Effector CD4-positive, alpha-beta T cell (primary cell): ENCODE results near the gene PTPRD.

Source experiments
- DNase-seq: peaks from one replicate; pipeline ENCODE4 v3.0.0-alpha.2; 2020

PTPRD gene

DNA sequence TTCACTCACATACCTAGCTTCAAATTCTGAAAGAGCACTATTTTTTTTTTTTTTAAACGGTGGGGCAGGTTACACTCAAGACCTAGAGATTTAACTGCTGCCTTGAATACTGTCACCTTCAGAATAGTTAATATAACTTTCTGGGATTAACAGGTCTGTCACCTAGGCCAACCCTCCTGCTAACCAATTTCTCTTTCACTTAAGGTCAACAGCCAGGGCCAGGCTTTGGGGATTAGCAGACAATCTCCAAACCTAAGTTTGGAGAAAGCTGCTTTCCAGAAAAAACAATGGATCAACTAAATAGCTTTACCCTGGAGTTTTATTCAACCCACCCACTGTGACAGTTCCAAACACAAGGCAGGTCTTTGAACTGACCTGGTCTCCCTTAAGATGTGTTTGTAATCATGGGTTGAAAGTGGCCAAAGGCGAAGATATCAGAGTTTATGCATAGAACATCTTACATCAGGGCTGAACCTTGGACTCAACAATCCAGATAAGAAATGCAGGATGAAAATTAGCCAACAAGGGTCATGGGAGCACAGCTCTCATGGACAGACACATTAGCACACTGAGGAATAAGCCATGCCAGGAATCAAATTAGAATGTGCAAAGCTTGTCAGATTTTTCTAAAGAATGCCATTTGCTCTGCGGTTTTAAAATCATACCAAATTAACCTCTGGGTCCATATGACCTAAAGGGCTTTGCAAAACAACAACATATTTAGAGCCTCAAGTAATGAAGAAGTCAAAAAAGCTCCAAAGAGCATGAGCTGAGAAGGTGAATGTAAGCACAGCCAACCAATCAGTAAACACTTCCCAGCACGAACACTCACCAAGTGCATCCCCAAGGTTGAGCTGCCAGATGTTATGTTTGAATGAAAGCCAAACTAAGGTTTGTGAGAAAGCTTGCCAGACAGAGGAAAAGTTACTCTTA is 2274.7 kb downstream of the PTPRD start:
- no peak for DNase-seq

- DNase-seq: no peak
These were observed 2279.9 kb downstream of the PTPRD start for GRCh38 chr9:8332871-8333270.

- DNase-seq: no peak
These were observed 2280.5 kb downstream of the PTPRD start for GRCh38 chr9:8332331-8332650.

DNA sequence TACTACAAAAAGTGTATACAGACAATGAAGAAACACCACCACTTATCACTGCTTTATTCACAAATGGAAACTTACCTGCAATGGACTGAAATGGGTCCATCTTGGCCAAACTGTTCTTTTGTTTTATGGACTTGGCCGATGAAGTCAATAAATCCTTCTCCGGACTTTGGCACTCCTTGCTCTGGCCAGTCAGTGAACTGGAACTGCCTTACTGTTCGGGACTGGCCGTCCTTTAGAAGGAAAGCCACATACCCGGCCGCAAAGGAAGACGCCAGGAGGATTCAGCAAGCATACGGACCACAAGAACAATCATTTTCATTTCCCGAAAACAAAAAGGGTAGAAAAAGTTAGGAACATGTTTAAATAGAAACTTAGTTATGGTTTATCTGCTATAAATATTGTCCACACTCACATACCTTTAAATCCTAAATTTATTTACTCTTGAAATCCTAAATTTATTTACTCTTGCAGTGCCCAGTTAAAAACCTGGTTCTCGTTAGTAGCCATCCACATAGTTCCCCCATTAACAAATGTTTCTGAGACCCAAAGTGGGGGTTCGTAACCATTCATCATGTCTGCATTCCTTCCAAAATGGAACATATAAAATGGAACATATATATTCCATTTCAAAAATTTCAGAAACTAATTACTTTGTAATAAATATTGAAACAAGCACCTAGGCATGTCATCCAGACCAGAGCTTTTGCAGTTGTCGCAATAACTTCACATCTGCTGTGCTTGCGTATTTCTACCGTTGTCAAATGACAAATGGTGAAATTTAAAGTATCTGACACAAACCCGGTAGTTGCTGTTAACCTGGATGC is 2281.1 kb downstream of the PTPRD start:
- DNase-seq: no peak

DNA sequence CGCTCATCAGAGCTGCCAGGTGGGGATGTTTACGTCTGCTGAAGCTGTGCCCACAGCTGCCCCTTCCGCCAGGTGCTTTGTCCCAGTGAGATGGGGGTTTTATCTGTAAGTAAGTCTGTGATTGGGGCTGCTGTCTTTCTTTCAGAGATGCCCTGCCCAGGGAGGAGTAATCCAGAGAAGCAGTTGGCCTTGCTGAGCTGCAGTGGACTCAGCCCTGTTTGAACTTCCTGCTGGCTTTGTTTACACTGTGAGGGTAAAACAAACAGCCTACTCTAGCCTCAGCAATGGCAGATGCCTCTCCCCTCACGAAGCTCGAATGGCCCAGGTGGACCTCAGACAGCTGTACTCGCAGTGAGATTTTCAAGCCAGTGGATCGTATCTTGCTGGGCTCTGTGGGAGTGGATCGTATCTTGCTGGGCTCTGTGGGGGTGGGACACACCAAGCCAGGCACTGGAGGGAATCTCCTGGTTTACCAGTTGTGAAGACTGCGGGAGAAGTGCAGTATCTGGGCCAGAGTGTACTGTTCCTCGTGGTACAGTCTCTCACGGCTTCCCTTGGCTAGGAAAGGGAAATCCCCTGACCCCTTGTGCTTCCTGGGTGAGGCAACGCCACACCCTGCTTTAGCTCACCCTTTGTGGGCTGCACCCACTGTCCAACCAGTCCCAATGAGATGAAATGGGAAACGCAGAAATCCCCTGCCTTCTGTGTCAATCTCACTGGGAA is 2283.1 kb downstream of the PTPRD start:
- no peak for DNase-seq

GRCh38 chr9:8315211-8315610 is 2297.6 kb downstream of the PTPRD start:
- DNase-seq: no peak

DNA sequence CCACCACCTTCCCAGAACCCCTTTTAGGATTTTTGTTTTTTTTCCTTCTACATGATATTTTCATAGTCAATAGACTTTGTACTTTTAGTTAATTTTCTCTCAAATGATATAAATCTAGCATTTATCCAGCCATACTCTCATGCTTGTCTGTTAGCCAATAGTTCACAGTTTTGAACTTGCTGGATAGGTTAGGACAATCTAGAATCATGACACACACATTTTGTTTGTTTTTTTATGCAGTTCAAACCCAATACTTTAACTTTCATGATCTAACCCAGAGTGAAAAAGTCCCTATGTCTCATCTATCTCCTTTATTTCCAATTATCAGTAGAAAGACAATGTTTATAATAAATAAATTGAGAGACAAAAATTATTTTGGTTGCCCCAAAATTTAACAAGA is 2303.5 kb downstream of the PTPRD start:
- DNase-seq: no peak

GRCh38 chr9:8304720-8305119 is 2308.1 kb downstream of the PTPRD start:
- DNase-seq: no peak

DNA sequence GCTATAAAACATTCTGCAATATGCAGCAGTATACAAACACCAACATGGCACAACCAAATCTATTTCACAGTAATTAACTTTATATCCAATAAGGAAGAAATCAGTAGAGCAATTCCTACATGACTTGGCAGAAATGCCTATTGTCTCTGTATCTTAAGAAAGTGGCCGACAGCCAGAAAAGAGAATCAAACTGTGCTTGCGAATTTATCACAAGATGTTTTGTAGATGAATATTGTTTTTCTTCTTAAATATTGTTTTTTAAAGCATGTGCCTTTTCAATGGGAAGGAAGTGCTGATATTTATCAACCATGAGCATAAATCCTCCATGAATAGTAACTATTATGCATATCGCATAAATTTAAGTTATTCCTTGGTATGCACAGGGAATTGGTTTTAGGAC is 2311.5 kb downstream of the PTPRD start:
- DNase-seq: no peak

- no peak for DNase-seq
These were observed 2315.8 kb downstream of the PTPRD start for GRCh38 chr9:8297047-8297446.

- no peak for DNase-seq
These were observed 2320.1 kb downstream of the PTPRD start for GRCh38 chr9:8292657-8293056.

DNA sequence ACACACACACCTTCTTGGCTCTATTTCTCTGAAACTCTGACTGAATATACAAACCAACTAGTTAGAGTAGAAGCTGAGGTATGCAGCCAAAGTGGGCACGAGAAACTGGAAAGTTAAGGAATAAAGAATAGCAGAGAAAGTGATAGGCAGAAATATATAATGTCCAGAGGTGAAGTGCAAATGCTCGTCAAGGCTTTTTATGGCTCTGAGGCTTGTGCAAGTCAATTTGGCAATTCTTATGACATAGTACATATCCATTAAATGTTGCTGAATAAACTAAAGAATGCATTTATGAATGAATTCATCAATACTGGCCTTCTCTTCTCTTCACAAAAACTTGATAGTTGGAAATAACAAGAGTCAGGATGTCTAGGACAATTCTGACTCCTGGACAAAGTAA is 2323.1 kb downstream of the PTPRD start:
- DNase-seq: no peak

GRCh38 chr9:8287970-8288369 is 2324.8 kb downstream of the PTPRD start:
- DNase-seq: no peak

GRCh38 chr9:8287501-8287900 is 2325.3 kb downstream of the PTPRD start:
- DNase-seq: no peak

DNA sequence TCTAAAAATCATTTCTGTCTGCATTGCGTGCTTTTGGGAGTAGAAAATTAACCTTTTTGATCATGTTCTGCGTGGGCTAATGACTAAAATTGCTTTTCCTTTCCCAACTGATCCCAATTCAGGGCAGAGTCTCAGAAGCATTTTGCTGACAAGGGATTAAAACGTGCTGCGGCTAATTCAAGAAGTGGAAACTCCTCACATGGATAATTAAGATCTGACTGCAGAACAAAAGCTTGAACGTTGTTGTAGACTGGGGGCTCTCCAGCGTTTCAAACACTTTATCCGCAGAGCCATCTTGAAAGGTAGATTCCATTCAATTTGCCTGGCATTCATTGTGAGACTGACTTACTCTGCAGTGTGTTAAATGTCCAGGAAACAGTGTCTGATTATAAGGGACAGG is 2327.9 kb downstream of the PTPRD start:
- DNase-seq: no peak

DNA sequence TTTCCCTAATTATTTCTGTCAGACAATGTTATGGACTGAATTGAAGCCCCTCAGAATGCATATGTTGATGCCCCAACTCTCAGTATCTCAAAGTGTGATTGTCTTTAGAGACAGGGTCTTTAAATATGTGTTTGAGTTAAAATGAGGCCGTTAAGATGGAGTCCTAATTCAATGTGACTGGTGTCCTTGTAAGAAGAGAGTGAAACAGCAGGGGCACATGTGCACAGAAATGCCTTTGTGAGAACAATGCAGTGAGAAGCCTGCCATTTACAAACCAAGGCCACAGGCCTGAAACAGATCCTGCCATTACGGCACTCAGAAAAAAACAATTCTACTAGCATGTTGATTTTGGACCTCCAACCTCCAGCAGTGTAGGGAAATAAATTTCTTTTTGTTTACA is 2330.3 kb downstream of the PTPRD start:
- DNase-seq: no peak

DNA sequence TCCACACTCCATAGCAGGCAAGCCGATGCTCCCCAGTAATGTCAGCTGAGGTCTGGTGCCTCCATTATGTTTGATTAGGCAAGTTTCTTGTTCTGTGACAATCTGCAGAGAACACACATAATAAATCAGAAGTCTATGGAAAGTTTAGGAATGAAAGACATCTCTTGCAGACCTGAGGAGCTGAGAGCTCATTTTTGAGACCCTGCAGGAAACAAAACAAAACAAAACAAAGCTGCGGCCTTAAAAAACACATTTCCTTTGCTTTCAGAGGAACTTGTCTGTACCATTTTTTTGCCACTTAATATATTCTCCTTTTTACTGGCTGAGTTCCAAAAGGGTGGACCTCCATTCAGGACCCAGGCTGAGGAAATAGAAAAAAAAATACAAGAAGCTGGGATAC is 2332.0 kb downstream of the PTPRD start:
- no peak for DNase-seq

DNA sequence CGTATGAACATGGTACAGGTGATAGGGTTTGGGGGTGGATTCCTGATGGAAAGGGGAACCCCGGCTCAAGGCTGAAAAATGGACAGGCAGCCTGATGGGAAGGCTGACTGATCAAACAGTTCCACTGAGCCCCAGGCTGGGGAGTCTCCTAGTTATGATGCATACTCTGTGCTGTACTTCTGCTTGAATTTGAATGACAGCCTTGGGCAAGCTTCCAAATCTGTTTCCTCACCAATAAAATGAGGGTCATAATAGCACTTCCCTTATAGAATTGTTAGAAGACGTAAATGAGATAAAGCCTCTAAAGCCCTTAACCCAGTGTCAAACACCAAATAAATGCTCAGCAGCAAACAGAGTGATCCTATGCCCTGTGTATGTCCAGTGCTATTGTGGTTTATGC is 2334.8 kb downstream of the PTPRD start:
- no peak for DNase-seq

DNA sequence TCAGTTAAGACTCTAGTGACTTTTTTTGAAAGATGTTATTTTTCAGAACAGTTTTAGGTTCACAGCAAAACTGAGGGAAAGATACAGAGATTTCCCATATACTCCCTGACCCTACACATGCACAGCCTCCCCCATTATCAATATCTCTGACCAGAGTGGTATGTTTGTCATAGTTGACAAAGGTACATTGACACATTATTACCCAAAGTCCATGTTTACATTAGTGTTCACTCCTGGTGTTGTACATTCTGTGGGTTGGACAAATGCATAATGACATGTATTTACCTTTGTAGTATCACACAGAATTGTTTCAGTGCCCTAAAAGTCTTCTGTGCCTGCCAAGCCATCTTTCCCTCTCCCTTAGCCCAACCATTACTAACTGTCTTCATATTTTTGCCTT is 2342.6 kb downstream of the PTPRD start:
- no peak for DNase-seq

- no peak for DNase-seq
These were observed 2343.9 kb downstream of the PTPRD start for GRCh38 chr9:8268881-8269280.

DNA sequence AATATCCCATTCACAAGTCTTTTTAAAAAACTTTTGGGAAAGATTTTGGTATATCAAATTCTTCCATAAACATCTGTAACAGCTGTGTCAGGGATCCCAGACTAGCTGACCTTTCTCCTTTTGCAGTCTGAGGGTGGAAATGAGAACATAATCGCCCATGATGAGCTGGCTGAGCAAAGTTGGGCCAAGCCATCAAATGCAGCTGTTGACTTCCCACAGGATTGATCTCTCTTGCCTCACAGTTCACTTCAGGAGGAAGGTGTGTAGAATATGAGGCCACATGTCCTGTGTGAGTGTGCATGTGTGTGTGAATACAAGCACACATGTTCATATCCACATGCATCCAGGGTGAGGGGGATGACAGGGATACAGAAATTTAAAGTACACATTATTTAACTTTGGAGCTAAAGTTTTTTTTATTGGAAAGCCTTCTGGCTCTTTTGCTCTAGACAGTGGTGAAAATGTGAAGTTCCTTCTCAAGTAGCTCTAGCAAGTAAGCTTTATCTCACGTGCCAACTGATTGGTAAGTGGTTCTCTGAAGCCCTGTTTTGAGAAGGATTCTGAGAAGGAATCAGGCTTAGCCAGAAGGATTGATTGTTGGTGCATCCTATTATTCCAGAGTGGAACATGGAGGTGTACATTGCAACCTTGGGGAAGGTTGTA is 2344.5 kb downstream of the PTPRD start:
- no peak for DNase-seq

GRCh38 chr9:8267636-8268035 is 2345.2 kb downstream of the PTPRD start:
- DNase-seq: no peak

GRCh38 chr9:8266861-8267260 is 2345.9 kb downstream of the PTPRD start:
- no peak for DNase-seq
